ENCODE measurements around the gene TMEM9.

The TMEM9 gene

DNA sequence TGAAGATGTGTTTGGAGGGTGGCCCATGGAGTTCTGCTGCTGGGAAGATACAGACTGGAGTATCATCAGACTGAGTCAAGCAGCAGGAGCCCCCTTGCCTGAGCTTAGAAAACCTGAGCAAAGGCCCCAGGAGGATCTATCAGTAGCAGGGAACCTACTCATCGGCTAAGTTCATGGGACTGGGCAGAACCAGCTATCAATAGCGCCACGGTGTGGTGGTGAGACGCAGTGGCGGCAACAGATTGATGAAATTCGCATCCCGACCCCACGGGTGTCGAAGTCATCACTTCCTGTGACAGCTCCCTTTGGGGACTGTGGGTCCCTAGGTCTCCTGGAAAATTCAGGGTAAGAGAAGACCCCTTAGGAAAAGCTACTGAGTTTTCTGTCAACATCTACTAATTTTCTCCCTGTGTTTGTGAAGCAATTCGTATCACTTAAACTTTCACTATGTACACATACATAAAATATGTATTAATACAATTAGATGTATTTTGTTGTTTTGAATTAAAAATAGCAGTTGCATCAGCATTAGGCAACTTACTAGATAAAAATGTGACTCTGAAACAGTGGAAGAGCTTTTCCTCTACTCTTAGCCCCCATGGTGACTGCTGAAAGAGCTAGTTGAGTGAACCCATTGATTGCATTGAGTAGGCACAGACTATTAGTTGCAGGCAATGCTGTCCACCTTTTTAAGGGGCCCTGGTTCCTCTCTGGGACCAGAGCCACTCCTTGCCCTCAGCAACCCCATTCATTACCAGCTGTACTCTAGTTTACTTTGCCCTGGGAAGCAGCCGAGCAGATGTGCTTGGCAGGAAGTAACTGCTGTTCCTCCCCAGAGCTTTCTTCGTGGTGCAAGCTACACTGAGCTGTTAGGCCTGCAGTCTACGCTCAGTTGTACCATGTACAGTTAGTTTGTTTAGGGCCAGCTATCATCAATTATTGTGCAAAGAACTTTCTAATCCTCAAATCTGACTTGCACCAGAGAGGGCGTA lies 34.8 kb downstream of the TMEM9 start:
- DNase-seq (ENCODE audit: low read depth, low spot score) = peak; percentile 64
- Histone ChIP-seq H3K27me3 (ENCODE audit: insufficient read depth, insufficient read length) (peaks cover 30% of the 10 kb centered on the region), H3K9me3 (ENCODE audit: insufficient read depth, low read length) (no peaks in the 10 kb centered on the region), H3K4me1 (ENCODE audit: insufficient read depth, insufficient read length) (peaks cover 5% of the 10 kb centered on the region), H3K9ac (ENCODE audit: insufficient read length, low read depth) (no peak overlapping the region), H3K4me3 (ENCODE audit: insufficient read length, low read depth) (no peak overlapping the region), H3K36me3 (ENCODE audit: insufficient read depth, insufficient read length, low read length) (no peaks in the 10 kb centered on the region)
- TF ChIP-seq YY1 (IDR thresholded peaks at IDR 0.05; ENCODE audit: insufficient read depth, insufficient read length) (no peak), ZNF274 (IDR thresholded peaks at IDR 0.05; ENCODE audit: low read depth, low read length) (no peak), SUZ12 (IDR thresholded peaks at IDR 0.05; ENCODE audit: extremely low read depth, insufficient read depth, insufficient read length) (no peak)

DNA sequence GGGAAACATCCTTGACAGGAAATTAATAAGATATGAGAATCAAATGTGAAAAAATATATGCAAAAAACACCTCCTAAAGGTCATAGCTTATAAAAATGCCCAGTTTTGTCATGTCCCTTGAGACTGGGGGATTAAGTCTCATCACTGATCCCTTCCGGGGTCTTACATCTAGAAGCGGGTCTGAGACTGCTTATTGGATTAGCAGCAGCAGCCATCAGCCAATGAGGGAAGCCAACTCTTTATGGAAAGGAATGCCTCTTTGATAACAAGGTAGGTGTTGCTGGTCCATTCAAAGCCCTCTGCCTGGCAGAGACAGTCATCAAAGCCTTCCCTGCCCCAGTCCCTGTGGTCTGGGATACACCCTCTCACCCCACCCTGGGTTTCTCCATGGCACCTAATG lies 38.2 kb downstream of the TMEM9 start:
- H3K4me1 ChIP-seq (ENCODE audit: insufficient read depth, insufficient read length) = peaks cover 20% of the 10 kb centered on the region
- peaks cover 55% of the 10 kb centered on the region for H3K27me3 ChIP-seq (ENCODE audit: insufficient read depth, insufficient read length)
- no peak for TF ChIP-seq ZNF274 (IDR thresholded peaks at IDR 0.05; ENCODE audit: low read depth, low read length)
- no peak for TF ChIP-seq YY1 (IDR thresholded peaks at IDR 0.05; ENCODE audit: insufficient read depth, insufficient read length)
- TF ChIP-seq SUZ12 (IDR thresholded peaks at IDR 0.05; ENCODE audit: extremely low read depth, insufficient read depth, insufficient read length) = no peak
- no peak for DNase-seq (ENCODE audit: low read depth, low spot score)
- no peaks in the 10 kb centered on the region for H3K36me3 ChIP-seq (ENCODE audit: insufficient read depth, insufficient read length, low read length)
- no peak overlapping the region for H3K4me3 ChIP-seq (ENCODE audit: insufficient read length, low read depth)
- H3K9me3 ChIP-seq (ENCODE audit: insufficient read depth, low read length) = no peaks in the 10 kb centered on the region
- H3K9ac ChIP-seq (ENCODE audit: insufficient read length, low read depth) = no peak overlapping the region

DNA sequence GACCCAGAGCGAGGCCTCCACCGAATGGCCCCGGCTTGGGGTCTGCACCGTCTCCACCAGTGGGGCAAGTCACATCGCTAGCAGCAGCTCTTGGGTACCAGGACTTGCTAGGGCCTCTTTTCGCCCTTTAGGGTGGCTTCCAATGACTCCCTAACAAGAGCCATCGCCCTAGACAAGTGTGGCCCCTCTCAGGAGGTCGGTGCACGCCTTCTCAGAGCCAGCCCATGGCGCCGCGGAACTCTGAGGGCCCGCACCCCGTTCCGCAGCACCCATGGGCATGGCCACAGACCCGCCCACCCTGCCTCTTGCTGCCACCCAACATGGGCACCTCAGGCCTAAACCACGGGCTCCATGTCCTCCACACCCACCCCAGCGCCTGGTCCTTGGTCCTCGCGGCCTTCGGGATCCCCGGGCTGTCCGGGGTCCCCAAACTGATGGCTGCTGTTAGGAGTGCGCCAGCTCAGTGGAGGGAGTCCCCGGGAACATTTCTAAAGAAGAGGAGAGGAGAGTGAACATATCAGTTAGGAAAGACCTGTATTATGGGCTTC lies 38.8 kb downstream of the TMEM9 start:
- Histone ChIP-seq H3K36me3 (ENCODE audit: insufficient read depth, insufficient read length, low read length) (no peaks in the 10 kb centered on the region), H3K4me1 (ENCODE audit: insufficient read depth, insufficient read length) (peaks cover 21% of the 10 kb centered on the region), H3K9ac (ENCODE audit: insufficient read length, low read depth) (no peak overlapping the region), H3K9me3 (ENCODE audit: insufficient read depth, low read length) (no peaks in the 10 kb centered on the region), H3K4me3 (ENCODE audit: insufficient read length, low read depth) (peak overlapping the region; percentile 78), H3K27me3 (ENCODE audit: insufficient read depth, insufficient read length) (peaks cover 61% of the 10 kb centered on the region)
- no peak for TF ChIP-seq YY1 (IDR thresholded peaks at IDR 0.05; ENCODE audit: insufficient read depth, insufficient read length)
- TF ChIP-seq ZNF274 (IDR thresholded peaks at IDR 0.05; ENCODE audit: low read depth, low read length) = no peak
- DNase-seq (ENCODE audit: low read depth, low spot score) = no peak

DNA sequence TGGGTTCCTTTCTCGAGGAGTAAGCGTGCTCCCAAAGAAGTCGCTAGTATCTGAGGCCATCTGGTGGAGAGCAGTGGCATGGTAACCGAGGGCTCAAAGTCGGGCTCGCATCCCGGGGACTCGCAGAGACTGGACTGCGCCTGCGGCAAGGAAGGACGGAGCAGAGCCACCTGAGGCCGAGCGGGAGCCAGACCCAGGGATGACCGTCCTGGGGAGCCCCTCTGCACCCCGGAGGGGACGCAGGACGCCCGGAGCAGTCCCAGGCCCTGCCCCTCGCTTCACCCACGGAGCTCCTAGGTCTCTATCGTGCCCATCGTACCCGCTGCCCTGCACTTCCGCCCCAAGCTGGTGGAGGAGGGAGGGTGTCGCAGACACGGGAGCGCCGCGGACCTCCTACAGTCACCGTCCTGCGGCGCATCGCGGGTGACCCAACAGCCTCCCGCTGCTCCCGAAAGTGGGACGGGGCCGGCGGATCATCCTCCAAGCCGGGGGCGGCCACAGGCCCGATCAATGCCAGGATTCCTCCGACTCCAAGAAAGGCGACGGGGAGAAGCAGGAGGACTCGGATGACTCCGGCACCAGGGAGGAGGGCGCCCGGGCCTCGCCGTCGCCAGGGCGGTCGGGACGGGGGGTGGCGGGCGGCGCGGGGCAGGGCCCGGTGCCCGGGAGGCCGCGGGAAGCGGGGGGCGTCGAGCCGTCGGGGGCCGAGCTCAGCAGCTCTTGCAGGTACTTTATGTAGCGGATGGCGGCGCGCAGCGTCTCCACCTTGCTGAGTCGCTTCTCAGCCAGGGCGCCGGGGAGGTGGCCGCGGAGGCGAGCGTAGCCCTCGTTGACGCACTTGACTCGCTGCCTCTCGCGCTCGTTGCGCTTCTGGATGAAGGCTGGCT lies 39.8 kb downstream of the TMEM9 start:
- peaks cover 25% of the 10 kb centered on the region for H3K4me1 ChIP-seq (ENCODE audit: insufficient read depth, insufficient read length)
- peak; percentile 98 for DNase-seq (ENCODE audit: low read depth, low spot score)
- peaks cover 71% of the 10 kb centered on the region for H3K27me3 ChIP-seq (ENCODE audit: insufficient read depth, insufficient read length)
- H3K9ac ChIP-seq (ENCODE audit: insufficient read length, low read depth) = peak overlapping the region; percentile 92
- H3K9me3 ChIP-seq (ENCODE audit: insufficient read depth, low read length) = no peaks in the 10 kb centered on the region
- TF ChIP-seq ZNF274 (IDR thresholded peaks at IDR 0.05; ENCODE audit: low read depth, low read length) (no peak), SUZ12 (IDR thresholded peaks at IDR 0.05; ENCODE audit: extremely low read depth, insufficient read depth, insufficient read length) (no peak), YY1 (IDR thresholded peaks at IDR 0.05; ENCODE audit: insufficient read depth, insufficient read length) (peak; percentile 36)
- H3K36me3 ChIP-seq (ENCODE audit: insufficient read depth, insufficient read length, low read length) = no peaks in the 10 kb centered on the region
- peak overlapping the region; percentile 78 for H3K4me3 ChIP-seq (ENCODE audit: insufficient read length, low read depth)

DNA sequence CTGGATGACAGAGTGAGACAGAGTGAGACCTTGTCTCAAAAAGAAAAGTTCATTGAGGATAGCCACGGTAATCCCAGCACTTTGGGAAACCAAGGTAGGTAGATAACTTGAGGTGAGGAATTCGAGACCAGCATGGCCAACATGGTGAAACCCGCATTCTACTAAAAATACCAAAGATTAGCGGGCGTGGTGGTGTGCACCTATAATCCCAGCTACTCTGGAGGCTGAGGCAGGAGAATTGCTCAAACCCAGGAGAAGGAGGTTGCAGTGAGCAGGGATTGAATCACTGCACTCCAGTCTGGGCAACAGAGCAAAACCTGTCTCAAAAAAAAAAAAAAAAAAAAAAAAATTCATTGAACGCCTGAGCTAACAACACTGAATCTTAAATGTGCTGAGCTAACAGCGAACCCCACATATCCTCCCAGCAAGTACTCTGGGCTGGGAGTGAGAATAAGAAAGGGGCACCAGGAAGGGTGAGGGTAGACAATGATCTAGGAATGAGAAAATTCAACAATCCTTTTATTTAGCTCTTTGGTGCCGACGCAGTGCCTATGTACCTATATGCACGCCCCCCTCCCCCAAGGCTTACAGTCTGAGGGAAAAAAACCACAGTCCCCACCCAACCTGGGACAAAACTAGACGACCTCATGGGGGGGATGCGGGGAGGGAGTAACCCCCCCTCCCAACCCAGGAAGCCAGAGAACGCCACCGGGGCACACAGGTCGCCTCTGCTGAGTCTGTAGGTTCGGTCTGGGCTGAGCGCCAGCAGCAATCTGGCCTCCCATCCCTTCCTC lies 40.6 kb downstream of the TMEM9 start:
- H3K4me3 ChIP-seq (ENCODE audit: insufficient read length, low read depth) = peak overlapping the region; percentile 78
- H3K9me3 ChIP-seq (ENCODE audit: insufficient read depth, low read length) = no peaks in the 10 kb centered on the region
- peak overlapping the region; percentile 68 for H3K9ac ChIP-seq (ENCODE audit: insufficient read length, low read depth)
- peaks cover 72% of the 10 kb centered on the region for H3K27me3 ChIP-seq (ENCODE audit: insufficient read depth, insufficient read length)
- H3K36me3 ChIP-seq (ENCODE audit: insufficient read depth, insufficient read length, low read length) = no peaks in the 10 kb centered on the region
- H3K4me1 ChIP-seq (ENCODE audit: insufficient read depth, insufficient read length) = peaks cover 25% of the 10 kb centered on the region
- DNase-seq (ENCODE audit: low read depth, low spot score) = no peak
- TF ChIP-seq SUZ12 (IDR thresholded peaks at IDR 0.05; ENCODE audit: extremely low read depth, insufficient read depth, insufficient read length) (no peak), ZNF274 (IDR thresholded peaks at IDR 0.05; ENCODE audit: low read depth, low read length) (no peak), YY1 (IDR thresholded peaks at IDR 0.05; ENCODE audit: insufficient read depth, insufficient read length) (no peak)

DNA sequence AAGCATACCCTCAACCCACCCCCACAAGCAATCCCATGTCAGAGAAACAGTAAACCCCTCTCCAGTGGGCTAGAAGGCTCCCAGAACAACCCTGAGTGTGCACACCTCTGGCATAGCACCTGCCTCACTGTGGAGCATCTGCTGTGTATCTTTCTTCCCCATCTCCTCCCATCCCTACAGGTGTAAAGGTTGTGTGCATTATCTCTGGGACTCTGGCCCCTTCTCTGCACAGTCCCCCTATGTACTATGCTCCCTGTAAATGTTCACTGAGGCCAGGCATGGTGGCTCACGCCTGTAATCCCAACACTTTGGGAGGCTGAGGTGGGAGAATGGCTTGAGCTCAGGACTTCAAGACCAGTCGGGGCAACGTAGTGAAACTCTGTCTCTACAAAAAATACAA lies 41.3 kb downstream of the TMEM9 start:
- Histone ChIP-seq H3K36me3 (ENCODE audit: insufficient read depth, insufficient read length, low read length) (no peaks in the 10 kb centered on the region), H3K4me1 (ENCODE audit: insufficient read depth, insufficient read length) (peaks cover 25% of the 10 kb centered on the region), H3K9me3 (ENCODE audit: insufficient read depth, low read length) (no peaks in the 10 kb centered on the region), H3K27me3 (ENCODE audit: insufficient read depth, insufficient read length) (peaks cover 72% of the 10 kb centered on the region), H3K9ac (ENCODE audit: insufficient read length, low read depth) (no peak overlapping the region), H3K4me3 (ENCODE audit: insufficient read length, low read depth) (no peak overlapping the region)
- no peak for DNase-seq (ENCODE audit: low read depth, low spot score)
- TF ChIP-seq YY1 (IDR thresholded peaks at IDR 0.05; ENCODE audit: insufficient read depth, insufficient read length) (no peak), SUZ12 (IDR thresholded peaks at IDR 0.05; ENCODE audit: extremely low read depth, insufficient read depth, insufficient read length) (no peak), ZNF274 (IDR thresholded peaks at IDR 0.05; ENCODE audit: low read depth, low read length) (no peak)

All from NT2/D1 (cell line).